Measurements from ENCODE around the gene TRPV4. TPM values are rescaled to one million over a fixed set of nuclear protein-coding genes. Genes with fewer than 3 reads are reported as not detected.

Gene TRPV4
- total and polyA plus RNA-seq, 10 of the 15 experiments (the other 5 are each of a cell fraction or from before 2014, with no cell fraction given): not detected

- TF ChIP-seq DPF2 (IDR thresholded peaks at IDR 0.05) (no peak), MEF2B (IDR thresholded peaks at IDR 0.05; ENCODE audit: partially characterized antibody, poor library complexity, severe bottlenecking) (no peak), TBL1XR1 (IDR thresholded peaks at IDR 0.05; ENCODE audit: low read depth, low read length) (no peak), KLF5 (IDR thresholded peaks at IDR 0.05; ENCODE audit: partially characterized antibody) (no peak), CTCF (IDR thresholded peaks at IDR 0.05 in 2 of 3, conservative IDR thresholded peaks at IDR 0.05 in 1 of 3; ENCODE audit: control insufficient read depth in 2 of 3, extremely low read depth in 1 of 3, insufficient read depth in 1 of 3, low read depth in 3 of 3, low read length in 3 of 3) (no peak), CREM (IDR thresholded peaks at IDR 0.05; ENCODE audit: low read depth) (no peak), PAX5 (IDR thresholded peaks at IDR 0.05; ENCODE audit: borderline replicate concordance, low read depth, low read length) (no peak), IKZF1 (conservative IDR thresholded peaks at IDR 0.05) (no peak)
Measured at GRCh38 chr12:109860977-109861376, 27.8 kb upstream of the TRPV4 start (continued).

DNA sequence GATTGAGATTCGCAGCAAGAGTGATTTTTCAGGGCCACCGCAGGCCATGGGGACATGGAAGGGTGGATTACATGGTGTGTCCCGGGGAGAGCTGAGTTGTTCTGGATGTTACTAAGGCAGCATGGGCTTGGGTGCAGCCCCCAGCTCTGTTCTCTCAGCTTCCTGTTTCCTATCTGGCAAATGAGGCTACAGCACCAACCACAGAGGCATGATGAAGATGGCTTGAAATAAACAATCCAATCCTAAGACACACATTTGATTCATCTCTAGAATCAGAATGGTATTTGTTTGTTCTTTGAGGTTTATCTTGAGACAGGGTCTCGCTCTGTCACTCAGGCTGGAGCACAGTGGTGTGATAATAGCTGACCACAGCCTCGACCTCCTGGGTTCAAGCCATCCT is 25.6 kb upstream of the TRPV4 start:
- H3K4me2 ChIP-seq (ENCODE audit: control insufficient read depth, insufficient read depth): no peak overlapping the region
- no peaks in the 10 kb centered on the region for H3K9me3 ChIP-seq (replicated peaks; ENCODE audit: control insufficient read depth, insufficient read depth, low read length)
- H3K36me3 ChIP-seq (ENCODE audit: control insufficient read depth in 2 of 2, insufficient read depth in 2 of 2, low read length in 1 of 2): peaks cover 1 to 6% of the 10 kb centered on the region in 2 experiments; a peak in 3 of 4 replicates
- ChIA-PET SMC1A (ENCODE audit: uncharacterized antibody, unreplicated experiment) (interaction anchor here (1.2 to 2.2 kb wide), 3 partner anchors 13 to 84 kb away, joined by 3 to 7 read pairs (median 4); no protein-coding TSS in a partner anchor), RAD21 (ENCODE audit: unreplicated experiment) (interaction anchor here (1.1 kb wide), 1 partner anchor 9 kb away, joined by 3 read pairs; no protein-coding TSS in a partner anchor), POLR2A (no interaction called here), CTCF (interaction anchor here (1.1 to 3.7 kb wide), 7 partner anchors 9 to 68 kb away, joined by 3 to 11 read pairs (median 3); no protein-coding TSS in a partner anchor)
- no peak overlapping the region for H3K27ac ChIP-seq (ENCODE audit: control insufficient read depth, insufficient read depth)
- H2AFZ ChIP-seq (ENCODE audit: control insufficient read depth, low read depth, low read length): no peak overlapping the region
- DNase-seq (ENCODE audit: low read depth, low spot score): no peak
- FAIRE-seq: no peak
- TF ChIP-seq STAT3 (IDR thresholded peaks at IDR 0.05; ENCODE audit: low read depth, low read length) (no peak), RUNX3 (IDR thresholded peaks at IDR 0.05; ENCODE audit: low read length) (peak; percentile 33)
- WGBS (ENCODE audit: insufficient coverage, insufficient replicate concordance, low lambda C conversion rate, missing lambda C conversion rate): 72% methylated on average over 5 of the region's 5 CpGs
- intact Hi-C loops (cut with micrococcal nuclease; ENCODE audit: unreplicated experiment): no loop called here
- ATAC-seq: no peak
- H3K4me3 ChIP-seq: no peak overlapping the region
- H3K79me2 ChIP-seq (ENCODE audit: control insufficient read depth, insufficient read depth, low read length): no peaks in the 10 kb centered on the region
- H3K4me1 ChIP-seq (ENCODE audit: control insufficient read depth, insufficient read depth, low read length): no peaks in the 10 kb centered on the region
- no peak overlapping the region for H3K9ac ChIP-seq (ENCODE audit: control insufficient read depth, insufficient read depth, low read length)
- H3K27me3 ChIP-seq (replicated peaks in 1 of 2; ENCODE audit: control insufficient read depth in 2 of 2, insufficient read depth in 2 of 2, low read length in 1 of 2): no peaks in the 10 kb centered on the region
- BruUV-seq (replicated peaks): no TSS peak
- in situ Hi-C loops (cut with MboI): no loop called here
- no peaks in the 10 kb centered on the region for H4K20me1 ChIP-seq (ENCODE audit: control insufficient read depth, insufficient read depth)

Data from GM12878 (cell line).